ENCODE data around the gene NPAT.

The NPAT gene

DNA sequence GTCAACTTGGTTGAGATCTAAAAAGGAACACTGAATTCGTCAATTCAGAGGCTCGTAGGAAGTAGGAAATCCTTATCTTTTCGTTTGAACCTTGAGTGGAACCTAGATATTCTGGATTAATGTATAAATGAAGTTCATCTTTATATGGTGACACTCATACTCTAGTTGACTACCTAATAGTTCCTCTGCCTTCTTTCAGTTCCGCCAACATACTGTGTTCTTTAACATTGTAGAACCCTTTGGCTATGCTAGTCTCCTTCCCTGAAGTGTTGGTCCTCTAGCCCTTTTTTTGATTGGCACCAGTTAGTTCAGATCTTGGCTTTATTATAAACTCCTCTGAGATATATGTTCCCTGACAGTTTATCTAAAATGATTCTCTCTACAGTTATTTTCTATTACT is 1.9 kb upstream of the NPAT start:
- intact Hi-C loops (cut with DNase I; ENCODE audit: low total_unique reads), result loop anchor here (5.0 to 10.0 kb wide), 3 partner anchors 102 to 440 kb away; partner anchors contain the start of genes ACAT1, CUL5 and DDX10
- Histone ChIP-seq H3K27ac (peak overlapping the region; percentile 90 to 94), H3K4me1 (peaks cover 3 to 40% (median 12%) of the 10 kb centered on the region in 4 donors), H3K9me3 (no peaks in the 10 kb centered on the region), H3K4me3 (peak overlapping the region; percentile 72 to 82), H3K36me3 (peaks cover 0 to 17% (median 14%) of the 10 kb centered on the region in 3 donors), H3K27me3 (no peaks in the 10 kb centered on the region)
- no peak for TF ChIP-seq CTCF (IDR thresholded peaks at IDR 0.05)
- no peak for DNase-seq

DNA sequence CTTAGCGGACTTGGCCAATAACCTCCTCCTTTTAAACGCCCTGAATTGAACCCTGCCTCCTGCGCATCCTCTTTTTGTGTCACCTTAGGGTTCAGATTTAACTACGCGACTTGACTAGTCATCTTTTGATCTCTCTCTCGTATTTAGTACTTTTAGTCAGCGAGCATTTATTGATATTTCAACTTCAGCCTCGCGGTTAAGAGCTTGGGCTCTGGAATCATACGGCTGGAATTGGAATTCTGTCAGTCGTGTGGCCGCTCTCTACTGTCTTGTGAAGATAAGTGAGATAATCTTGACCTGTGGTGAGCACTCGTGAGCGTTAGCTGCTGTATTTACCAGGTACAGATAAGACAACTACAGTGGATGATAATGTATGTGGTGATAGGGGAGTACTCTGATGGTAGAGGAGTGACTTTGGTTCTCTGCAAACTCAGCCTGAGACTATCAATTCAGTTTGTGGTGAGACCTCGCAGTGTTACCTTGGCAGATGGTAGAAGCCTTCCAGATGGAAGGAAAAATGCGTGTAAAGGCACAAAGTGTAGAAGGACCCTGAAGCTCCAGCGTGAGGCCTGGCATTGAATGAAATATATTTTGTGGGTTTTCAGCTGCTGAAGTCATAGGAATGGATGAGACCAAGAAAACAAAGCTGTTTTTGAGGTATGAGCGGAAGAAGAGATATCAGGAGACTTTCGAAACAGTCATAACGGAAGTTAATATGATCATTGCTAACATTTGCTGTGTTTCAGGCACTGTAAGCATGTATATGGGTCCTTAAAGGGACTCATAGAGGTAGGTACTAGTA is 1.1 kb upstream of the NPAT start:
- TF ChIP-seq CTCF (IDR thresholded peaks at IDR 0.05), result no peak
- Histone ChIP-seq H3K36me3 (peaks cover 0 to 10% (median 9%) of the 10 kb centered on the region in 3 donors), H3K27ac (peak overlapping the region; percentile 90 to 94), H3K4me3 (peak overlapping the region; percentile 72 to 82), H3K27me3 (no peaks in the 10 kb centered on the region), H3K9me3 (no peaks in the 10 kb centered on the region), H3K4me1 (peaks cover 3 to 44% (median 12%) of the 10 kb centered on the region in 4 donors)
- intact Hi-C loops (cut with DNase I; ENCODE audit: low total_unique reads), result loop anchor here (5.0 to 10.0 kb wide), 3 partner anchors 101 to 441 kb away; partner anchors contain the start of genes ACAT1, CUL5 and DDX10
- peak in 1 of 2 donors; percentile 23 for DNase-seq

- DNase-seq, result peak; percentile 23 to 70
- no peaks in the 10 kb centered on the region for H3K9me3 ChIP-seq
- no peaks in the 10 kb centered on the region for H3K27me3 ChIP-seq
- no peak for TF ChIP-seq CTCF (IDR thresholded peaks at IDR 0.05)
- peaks cover 3 to 44% (median 12%) of the 10 kb centered on the region in 4 donors for H3K4me1 ChIP-seq
- H3K27ac ChIP-seq, result peak overlapping the region; percentile 90 to 92
- intact Hi-C loops (cut with DNase I; ENCODE audit: low total_unique reads), result loop anchor here (5.0 to 10.0 kb wide), 3 partner anchors 100 to 443 kb away; partner anchors contain the start of genes ACAT1, CUL5 and DDX10
- H3K4me3 ChIP-seq, result peak overlapping the region; percentile 72 to 82
- H3K36me3 ChIP-seq, result no peaks in the 10 kb centered on the region
Observed at GRCh38 chr11:108221911-108222573, 396 bp downstream of the NPAT start.

- Histone ChIP-seq H3K9me3 (no peaks in the 10 kb centered on the region), H3K4me3 (peak overlapping the region; percentile 72 to 82), H3K27ac (peak overlapping the region; percentile 90 to 92), H3K36me3 (no peaks in the 10 kb centered on the region), H3K4me1 (peaks cover 3 to 44% (median 12%) of the 10 kb centered on the region in 4 donors), H3K27me3 (no peaks in the 10 kb centered on the region)
- no peak for TF ChIP-seq CTCF (IDR thresholded peaks at IDR 0.05)
- intact Hi-C loops (cut with DNase I; ENCODE audit: low total_unique reads), result loop anchor here (5.0 to 10.0 kb wide), 3 partner anchors 99 to 443 kb away; partner anchors contain the start of genes ACAT1, CUL5 and DDX10
- no peak for DNase-seq
Observed at GRCh38 chr11:108221371-108221770, 1.1 kb downstream of the NPAT start.

DNA sequence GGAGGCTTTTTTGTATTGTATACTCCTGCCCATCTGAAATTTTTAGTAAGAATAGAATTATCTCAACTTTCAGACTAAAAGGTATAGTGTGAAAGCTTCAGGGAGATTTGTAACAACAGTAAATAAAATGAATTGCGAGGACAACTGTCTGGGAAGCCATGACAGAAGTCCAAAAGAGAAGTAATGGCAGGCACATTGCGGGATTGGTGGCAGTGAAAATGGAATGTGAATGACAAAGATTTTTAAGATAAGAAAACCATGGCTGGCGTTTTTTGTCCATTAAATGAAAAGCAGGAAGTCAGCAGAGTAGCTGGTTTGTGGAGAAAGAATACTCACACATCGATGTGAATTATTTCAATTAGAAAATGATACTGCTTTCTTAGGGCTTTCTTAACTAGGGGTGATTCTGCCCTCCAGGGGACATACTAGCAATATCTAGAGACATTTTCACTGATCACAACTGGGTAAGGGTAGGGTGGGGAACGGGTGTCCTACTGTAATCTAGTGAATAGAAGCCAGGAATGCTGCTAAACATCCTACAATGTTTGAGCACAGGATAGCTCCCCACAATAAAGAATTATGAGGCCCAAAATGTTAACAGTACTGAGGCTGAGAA is 1.6 kb downstream of the NPAT start:
- intact Hi-C loops (cut with DNase I; ENCODE audit: low total_unique reads), result loop anchor here (5.0 to 10.0 kb wide), 3 partner anchors 99 to 444 kb away; partner anchors contain the start of genes ACAT1, CUL5 and DDX10
- peak overlapping the region; percentile 72 to 82 for H3K4me3 ChIP-seq
- TF ChIP-seq CTCF (IDR thresholded peaks at IDR 0.05), result no peak
- no peaks in the 10 kb centered on the region for H3K36me3 ChIP-seq
- peaks cover 3 to 44% (median 12%) of the 10 kb centered on the region in 4 donors for H3K4me1 ChIP-seq
- H3K9me3 ChIP-seq, result no peaks in the 10 kb centered on the region
- no peak overlapping the region for H3K27ac ChIP-seq
- no peaks in the 10 kb centered on the region for H3K27me3 ChIP-seq
- no peak for DNase-seq

All from tibial artery (tissue), 4 donors.